GM21360 (cell line): ENCODE data around the gene GGA1.
"Not testable (repeated sequence)": the region's sequence is repeated elsewhere in the genome, so short reads cannot be mapped to it uniquely, and the experiment has no call there.

ENCODE experiments used
- ATAC-seq: cut with Tn5 transposase; IDR thresholded peaks from one replicate; pipeline ENCODE4 v1.9.1; 2021; ENCODE audit warnings: mild to moderate bottlenecking, moderate library complexity; ENCODE audit not compliant: unreplicated experiment

GGA1 gene

GRCh38 chr22:37570661-37570976 lies 38.0 kb upstream of the GGA1 start:
- ATAC-seq = no peak

- ATAC-seq = no peak
Measured at GRCh38 chr22:37571258-37571991, 37.2 kb upstream of the GGA1 start.

- ATAC-seq = no peak
Measured at GRCh38 chr22:37571992-37572373, 36.7 kb upstream of the GGA1 start.

- ATAC-seq = no peak
Measured at GRCh38 chr22:37575490-37576003, 33.1 kb upstream of the GGA1 start.

- ATAC-seq = no peak
Measured at GRCh38 chr22:37578002-37578401, 30.6 kb upstream of the GGA1 start.

- ATAC-seq = no peak
Measured at GRCh38 chr22:37581504-37581903, 27.1 kb upstream of the GGA1 start.

- no peak for ATAC-seq
Measured at GRCh38 chr22:37582526-37582925, 26.1 kb upstream of the GGA1 start.

GRCh38 chr22:37588546-37589215 lies 20.0 kb upstream of the GGA1 start:
- ATAC-seq = no peak

GRCh38 chr22:37589636-37590035 lies 19.0 kb upstream of the GGA1 start:
- no peak for ATAC-seq

GRCh38 chr22:37591081-37591480 lies 17.6 kb upstream of the GGA1 start:
- ATAC-seq = not testable (repeated sequence)

GRCh38 chr22:37591823-37592404 lies 16.7 kb upstream of the GGA1 start:
- ATAC-seq = no peak

GRCh38 chr22:37594237-37594636 lies 14.4 kb upstream of the GGA1 start:
- no peak for ATAC-seq

- no peak for ATAC-seq
Measured at GRCh38 chr22:37599153-37599552, 9.5 kb upstream of the GGA1 start.

- ATAC-seq = no peak
Measured at GRCh38 chr22:37601203-37601539, 7.5 kb upstream of the GGA1 start.

- ATAC-seq = no peak
Measured at GRCh38 chr22:37601540-37602442, 6.8 kb upstream of the GGA1 start.

GRCh38 chr22:37602546-37603277 lies 5.9 kb upstream of the GGA1 start:
- ATAC-seq = not testable (repeated sequence)

- no peak for ATAC-seq
Measured at GRCh38 chr22:37604074-37604473, 4.6 kb upstream of the GGA1 start.

- no peak for ATAC-seq
Measured at GRCh38 chr22:37604875-37605274, 3.8 kb upstream of the GGA1 start.

- no peak for ATAC-seq
Measured at GRCh38 chr22:37607010-37607934, 1.4 kb upstream of the GGA1 start.
